DMS79 (cell line): ENCODE data around the gene GAL3ST2.

Experiments used
- DNase-seq: peaks from one replicate; lab custom pipeline; 2025; lab: John Stamatoyannopoulos, UW

The GAL3ST2 gene

GRCh38 chr2:241846406-241846805 lies 69.8 kb downstream of the GAL3ST2 start:
- no peak for DNase-seq

- no peak for DNase-seq
These were observed 72.4 kb downstream of the GAL3ST2 start for GRCh38 chr2:241848761-241849615.

GRCh38 chr2:241849616-241850543 lies 73.3 kb downstream of the GAL3ST2 start:
- DNase-seq, result no peak

DNA sequence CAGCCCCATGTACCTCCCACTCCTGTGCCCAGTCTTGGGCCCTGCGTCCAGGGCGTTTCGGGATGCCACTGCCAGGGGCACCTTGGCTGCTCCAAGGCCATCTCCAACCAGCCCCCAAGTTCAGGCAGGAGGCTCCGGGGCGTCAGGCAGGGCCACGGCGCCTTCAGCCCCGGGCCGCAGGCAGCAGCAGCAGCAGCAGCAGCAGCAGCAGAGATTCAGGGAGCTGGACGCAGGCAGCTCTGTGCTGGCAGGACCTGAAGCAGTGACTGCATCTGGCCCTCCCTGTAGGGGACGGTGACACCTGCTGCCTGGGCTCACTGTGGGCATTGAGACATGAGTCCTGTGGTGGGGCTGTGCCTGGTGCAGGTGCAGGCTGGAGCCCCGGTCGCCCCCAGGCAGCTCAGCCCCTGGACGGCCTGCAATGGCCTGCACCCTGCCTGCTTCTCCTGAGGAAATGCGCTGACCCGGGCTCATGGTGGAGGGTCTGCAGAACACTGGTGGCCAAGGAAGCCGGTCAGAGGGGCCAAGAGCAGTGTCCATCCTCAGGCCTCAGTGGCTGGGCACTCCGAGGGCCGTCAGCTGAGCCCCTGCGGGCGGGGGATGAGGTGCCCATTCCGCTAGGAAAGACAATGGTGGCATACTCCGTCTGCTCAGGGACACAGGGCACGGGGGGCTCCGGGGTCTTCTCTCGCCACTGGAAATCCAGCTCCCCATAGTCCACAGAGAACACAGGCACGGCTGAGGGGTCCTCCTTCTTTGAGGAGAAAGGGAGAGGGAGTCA lies 74.1 kb downstream of the GAL3ST2 start:
- DNase-seq, result no peak

DNA sequence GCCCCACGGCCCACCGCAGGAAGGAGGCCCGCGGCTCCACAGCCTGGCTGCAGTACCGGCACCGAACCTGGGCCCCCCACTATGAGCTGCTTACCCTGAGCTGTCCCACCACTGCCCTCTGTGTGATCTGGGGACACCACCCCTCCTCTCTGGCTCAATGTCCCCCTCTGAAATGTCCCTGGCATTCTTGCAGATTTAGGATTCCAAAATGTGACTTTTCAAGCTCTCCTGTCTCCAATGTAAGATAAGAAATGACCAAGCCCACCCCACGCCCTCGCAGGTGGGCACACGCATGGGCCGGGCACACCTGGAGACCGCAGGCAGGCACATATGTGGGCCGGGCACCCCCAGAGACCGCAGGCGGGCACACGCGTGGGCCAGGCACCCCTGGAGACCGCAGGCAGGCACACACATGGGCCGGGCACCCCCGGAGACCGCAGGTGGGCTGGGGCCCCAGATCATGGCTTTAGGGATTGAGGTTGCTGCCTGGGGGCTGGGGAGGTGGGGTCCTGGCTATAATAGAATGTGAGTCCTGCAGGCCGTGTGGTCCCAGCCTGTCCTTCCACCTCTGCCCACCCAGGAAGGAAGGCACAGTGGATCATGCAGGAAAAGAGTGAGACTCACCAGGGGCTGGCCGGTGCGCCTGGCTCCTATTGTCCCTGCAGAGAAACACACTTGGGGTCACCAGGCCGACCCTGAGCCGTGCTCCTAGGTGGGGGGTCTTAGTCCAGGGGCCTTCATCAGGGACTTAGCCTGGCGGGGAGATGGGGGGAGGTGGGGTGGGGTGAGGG lies 74.9 kb downstream of the GAL3ST2 start:
- DNase-seq, result no peak

- DNase-seq, result no peak
These were observed 75.7 kb downstream of the GAL3ST2 start for GRCh38 chr2:241852116-241852980.

DNA sequence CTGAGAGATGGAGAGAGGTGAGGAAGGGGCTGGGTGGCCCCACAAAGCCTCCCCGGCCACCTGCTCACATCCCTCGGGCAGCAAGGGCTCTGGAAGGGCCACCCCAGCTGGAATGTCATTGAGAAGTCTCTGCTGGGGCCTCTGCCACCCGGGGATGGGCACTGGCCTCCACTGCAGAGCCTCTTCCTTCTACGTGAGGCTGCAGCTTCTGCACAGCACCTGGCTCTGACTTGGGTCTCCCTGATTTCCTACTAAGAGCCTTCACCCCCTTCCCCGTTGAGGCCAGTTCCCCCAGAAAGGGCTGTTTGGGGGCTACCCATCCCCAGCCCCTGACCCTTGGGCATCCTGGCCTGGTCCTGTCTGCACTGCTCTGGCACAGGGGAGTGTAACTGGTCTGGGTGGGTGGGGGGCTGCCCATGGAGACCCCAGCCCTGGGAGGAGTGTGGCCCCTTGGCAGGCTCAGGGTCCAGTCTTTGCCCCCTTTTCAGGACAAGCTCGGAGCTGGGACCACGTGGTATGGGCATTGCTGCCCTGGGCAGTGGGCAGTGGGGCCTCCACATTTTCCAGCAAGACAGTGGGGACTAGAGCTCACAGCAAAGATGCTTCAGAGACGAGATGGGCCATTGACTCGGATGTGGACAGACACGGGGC lies 76.5 kb downstream of the GAL3ST2 start:
- DNase-seq, result no peak
